ENCODE results near the gene DCLRE1C. TPM values are rescaled to one million over a fixed set of nuclear protein-coding genes. Genes with fewer than 3 reads are reported as not detected.
"Not testable (repeated sequence)": the region's sequence is repeated elsewhere in the genome, so short reads cannot be mapped to it uniquely, and the experiment has no call there.

The DCLRE1C gene
- total RNA-seq, 1 donor from 2014 or later = 5.4 TPM

DNA sequence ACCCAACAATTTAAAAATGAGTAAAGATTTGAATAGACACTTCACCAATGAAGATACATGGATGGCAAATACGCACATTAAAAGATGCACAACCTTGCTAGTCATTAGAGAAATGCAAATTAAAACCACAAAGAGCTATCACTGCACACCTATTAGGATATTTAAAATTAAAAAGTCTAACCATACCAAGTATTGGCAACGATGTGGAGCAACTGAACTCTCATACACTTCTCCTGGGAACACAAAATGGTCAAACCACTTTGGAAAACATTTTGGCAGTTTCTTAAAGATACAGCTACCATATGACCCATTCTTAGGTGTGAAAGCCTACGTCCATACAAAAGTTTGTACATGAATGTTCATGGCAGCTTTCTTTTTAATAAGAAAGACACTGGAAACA lies 36.1 kb downstream of the DCLRE1C start:
- no peak for DNase-seq (ENCODE audit: low read depth)
- no peak overlapping the region for H3K4me3 ChIP-seq (ENCODE audit: low read depth, low read length)
- TF ChIP-seq, protein P1, sequence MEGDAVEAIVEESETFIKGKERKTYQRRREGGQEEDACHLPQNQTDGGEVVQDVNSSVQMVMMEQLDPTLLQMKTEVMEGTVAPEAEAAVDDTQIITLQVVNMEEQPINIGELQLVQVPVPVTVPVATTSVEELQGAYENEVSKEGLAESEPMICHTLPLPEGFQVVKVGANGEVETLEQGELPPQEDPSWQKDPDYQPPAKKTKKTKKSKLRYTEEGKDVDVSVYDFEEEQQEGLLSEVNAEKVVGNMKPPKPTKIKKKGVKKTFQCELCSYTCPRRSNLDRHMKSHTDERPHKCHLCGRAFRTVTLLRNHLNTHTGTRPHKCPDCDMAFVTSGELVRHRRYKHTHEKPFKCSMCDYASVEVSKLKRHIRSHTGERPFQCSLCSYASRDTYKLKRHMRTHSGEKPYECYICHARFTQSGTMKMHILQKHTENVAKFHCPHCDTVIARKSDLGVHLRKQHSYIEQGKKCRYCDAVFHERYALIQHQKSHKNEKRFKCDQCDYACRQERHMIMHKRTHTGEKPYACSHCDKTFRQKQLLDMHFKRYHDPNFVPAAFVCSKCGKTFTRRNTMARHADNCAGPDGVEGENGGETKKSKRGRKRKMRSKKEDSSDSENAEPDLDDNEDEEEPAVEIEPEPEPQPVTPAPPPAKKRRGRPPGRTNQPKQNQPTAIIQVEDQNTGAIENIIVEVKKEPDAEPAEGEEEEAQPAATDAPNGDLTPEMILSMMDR (conservative IDR thresholded peaks at IDR 0.05; ENCODE audit: low read depth, low read length) = no peak

DNA sequence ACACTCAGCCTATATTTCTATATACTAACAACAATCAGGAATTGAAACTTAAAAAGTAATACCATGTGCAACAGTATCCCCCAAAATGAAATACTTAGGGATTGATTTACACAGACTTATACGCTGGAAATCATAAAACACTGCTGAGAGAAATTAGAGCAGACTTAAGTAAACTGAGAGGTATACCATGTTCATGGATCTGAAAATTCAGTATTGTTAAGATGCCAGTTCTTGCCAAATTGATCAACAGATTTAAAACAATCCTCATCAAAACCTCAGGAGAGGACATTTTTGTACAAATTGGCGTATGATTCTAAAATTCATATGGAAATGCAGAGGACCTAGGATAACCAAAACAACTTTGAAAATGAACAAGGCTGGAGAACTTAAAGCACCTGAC lies 37.3 kb downstream of the DCLRE1C start:
- TF ChIP-seq, protein P1 (conservative IDR thresholded peaks at IDR 0.05; ENCODE audit: low read depth, low read length) = no peak
- no peak overlapping the region for H3K4me3 ChIP-seq (ENCODE audit: low read depth, low read length)
- DNase-seq (ENCODE audit: low read depth) = no peak

DNA sequence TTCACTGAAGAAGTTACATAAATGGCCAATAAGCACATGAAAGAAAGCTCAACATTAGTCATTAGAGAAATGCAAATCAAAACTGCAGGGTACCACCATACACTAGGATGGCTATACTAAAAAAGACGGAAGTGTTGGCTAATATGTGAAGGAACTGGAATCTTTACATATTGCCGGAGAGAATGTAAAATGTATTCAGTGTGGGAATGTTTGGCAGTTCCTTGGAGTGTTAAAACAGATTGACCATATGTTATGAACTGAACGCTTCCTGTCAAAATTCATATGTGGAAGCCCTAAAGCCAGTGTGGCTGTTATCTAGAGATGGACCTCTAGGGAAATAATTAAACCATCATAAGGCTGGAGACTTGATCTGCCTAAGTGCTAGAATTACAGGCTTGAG lies 42.1 kb downstream of the DCLRE1C start:
- no peak for DNase-seq (ENCODE audit: low read depth)
- H3K4me3 ChIP-seq (ENCODE audit: low read depth, low read length) = no peak overlapping the region
- TF ChIP-seq, protein P1 (conservative IDR thresholded peaks at IDR 0.05; ENCODE audit: low read depth, low read length) = no peak

DNA sequence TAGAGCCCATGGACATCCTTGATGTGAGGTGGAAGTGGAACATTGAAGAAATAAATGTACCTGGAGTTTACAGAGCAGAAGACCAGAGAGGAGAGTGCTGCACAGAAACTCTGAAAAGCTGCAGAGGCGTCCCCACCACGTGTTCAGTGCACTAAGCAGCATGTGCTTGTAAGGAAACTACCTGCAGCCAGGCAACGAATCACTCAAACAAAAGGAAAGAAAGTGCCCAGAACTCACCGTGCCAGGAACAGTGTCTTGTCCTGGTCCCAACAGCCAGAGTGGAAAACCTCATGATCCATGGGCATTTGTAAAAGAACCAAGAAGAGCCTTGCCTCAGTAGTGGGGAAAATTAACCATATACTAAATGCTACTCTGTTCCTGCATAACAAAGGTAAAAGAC lies 42.9 kb downstream of the DCLRE1C start:
- TF ChIP-seq, protein P1 (conservative IDR thresholded peaks at IDR 0.05; ENCODE audit: low read depth, low read length) = no peak
- DNase-seq (ENCODE audit: low read depth) = no peak
- H3K4me3 ChIP-seq (ENCODE audit: low read depth, low read length) = no peak overlapping the region

DNA sequence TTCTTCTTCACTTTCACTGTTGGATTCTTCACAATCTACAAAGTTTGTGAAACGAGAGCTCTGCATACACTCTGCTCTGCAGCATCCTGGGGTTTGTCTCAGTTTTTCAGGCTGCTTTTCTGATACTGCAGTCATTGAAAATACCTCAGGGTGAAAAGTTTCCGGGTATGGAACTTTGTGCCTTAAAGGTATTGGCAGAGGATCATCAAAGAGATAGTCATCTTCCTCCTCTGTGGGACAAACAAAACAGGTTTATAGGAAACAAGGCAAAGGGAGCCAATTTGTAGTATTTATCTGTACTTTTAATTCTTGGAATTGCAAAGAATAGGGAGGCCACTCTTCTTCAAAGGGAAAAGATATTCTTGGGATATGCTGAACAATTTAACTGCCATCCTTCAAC lies 44.8 kb downstream of the DCLRE1C start:
- H3K4me3 ChIP-seq (ENCODE audit: low read depth, low read length) = no peak overlapping the region
- no peak for DNase-seq (ENCODE audit: low read depth)
- TF ChIP-seq, protein P1 (conservative IDR thresholded peaks at IDR 0.05; ENCODE audit: low read depth, low read length) = no peak

DNA sequence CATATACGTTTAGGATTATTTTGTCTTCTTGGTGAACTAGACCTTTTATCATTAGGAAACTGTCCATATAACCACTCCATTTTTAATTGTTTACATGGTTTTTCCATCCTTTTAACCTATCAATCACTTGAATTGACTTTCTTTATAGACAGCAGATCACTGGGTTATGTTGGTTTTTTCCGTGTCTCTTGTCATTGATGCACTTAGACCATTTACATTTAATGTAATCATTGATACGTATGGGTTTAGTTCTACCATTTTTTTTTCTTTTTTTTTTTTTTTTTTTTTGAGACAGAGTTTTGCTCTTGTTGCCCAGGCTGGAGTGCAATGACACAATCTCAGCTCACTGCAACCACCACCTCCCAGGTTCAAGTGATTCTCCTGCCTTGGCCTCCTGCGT lies 46.3 kb downstream of the DCLRE1C start:
- DNase-seq (ENCODE audit: low read depth) = not testable (repeated sequence)

DNA sequence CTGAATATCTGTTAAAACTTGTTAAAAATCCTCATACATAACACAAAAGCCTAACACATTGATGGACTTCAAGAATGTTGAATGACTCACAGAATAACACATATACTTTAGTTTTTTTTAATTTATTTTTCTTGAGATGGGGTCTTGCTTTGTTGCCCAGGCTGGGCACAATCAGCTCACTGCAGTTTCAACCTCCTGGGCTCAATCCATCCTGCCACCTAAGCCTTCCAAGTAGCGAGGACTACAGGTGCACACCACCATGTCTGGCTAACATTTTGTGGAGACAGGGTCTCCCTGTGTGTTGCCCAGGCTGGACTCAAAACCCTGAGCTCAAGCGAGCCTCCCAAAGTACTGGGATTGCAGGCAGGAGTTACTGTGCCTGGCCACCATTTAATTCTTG lies 47.1 kb downstream of the DCLRE1C start:
- H3K4me3 ChIP-seq (ENCODE audit: low read depth, low read length) = no peak overlapping the region
- DNase-seq (ENCODE audit: low read depth) = no peak
- TF ChIP-seq, protein P1 (conservative IDR thresholded peaks at IDR 0.05; ENCODE audit: low read depth, low read length) = no peak

More for the DNA sequence above, 46.3 kb downstream of the DCLRE1C start:
- H3K4me3 ChIP-seq (ENCODE audit: low read depth, low read length) = not testable (repeated sequence)

DNA sequence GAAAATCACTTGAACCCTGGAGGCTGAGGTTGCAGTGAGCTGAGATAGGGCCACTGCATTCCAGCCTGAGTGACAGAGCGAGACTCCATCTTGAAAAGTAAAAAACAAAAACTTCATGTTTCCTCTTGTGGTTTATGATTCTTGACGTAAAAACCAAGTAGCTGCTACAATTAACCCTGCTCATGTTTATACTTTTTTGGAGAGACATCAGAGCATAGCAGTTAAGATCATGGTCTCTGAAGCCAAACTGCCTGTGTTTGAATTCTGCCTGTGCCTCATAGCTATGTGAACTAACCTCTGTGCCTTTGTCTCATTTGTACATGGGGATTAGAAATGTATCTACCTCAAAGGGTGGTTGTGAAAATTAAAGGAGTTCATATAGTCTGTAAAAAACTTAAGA lies 48.0 kb downstream of the DCLRE1C start:
- no peak for DNase-seq (ENCODE audit: low read depth)
- TF ChIP-seq, protein P1 (conservative IDR thresholded peaks at IDR 0.05; ENCODE audit: low read depth, low read length) = no peak
- H3K4me3 ChIP-seq (ENCODE audit: low read depth, low read length) = no peak overlapping the region
